ENCODE measurements around the gene CDC42EP2. TPM values are rescaled to one million over a fixed set of nuclear protein-coding genes. Genes with fewer than 3 reads are reported as not detected.
A peak's percentile ranks its signal among the peaks of the same experiment; 100 is the strongest.

Gene CDC42EP2
- total and polyA plus RNA-seq, 10 of the 15 experiments (the other 5 are each of a cell fraction or from before 2014, with no cell fraction given): 0.03 to 1.2 (median 0.09) TPM; not detected in 3

DNA sequence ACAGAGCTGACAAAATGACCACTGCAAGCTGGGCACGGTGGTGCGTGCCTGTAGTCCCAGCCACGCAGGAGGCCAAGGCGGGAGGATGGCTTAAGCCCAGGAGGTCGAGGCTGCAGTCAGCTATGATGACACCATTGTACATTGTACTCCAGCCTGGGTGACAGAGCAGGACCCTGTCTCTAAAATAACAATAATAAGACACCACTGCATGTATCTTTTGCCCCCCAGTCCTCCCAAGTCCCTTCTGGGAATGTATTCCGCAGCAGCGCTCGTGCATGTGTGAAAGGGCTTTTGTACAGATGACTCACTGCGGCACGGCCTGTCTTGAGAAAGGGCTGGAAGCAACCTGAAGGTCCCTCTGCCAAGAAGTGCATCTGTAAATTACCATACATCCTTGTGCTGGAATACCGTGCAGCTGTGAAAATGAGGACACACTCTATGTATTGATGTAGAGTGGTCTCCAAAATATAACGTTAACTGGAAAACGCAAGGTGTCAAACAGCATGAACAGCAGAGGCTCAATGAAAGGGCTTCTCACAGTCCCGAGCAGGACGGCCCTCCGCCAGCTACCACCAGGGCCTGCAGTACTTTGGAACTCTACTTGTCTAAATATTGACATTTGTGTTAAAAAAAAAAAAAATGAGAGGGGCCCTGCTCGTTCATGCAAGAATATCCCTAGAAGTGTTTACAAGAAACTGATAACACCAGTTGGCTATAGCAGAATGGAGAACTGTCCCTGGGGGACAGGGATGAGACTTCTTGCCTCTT lies 9.0 kb upstream of the CDC42EP2 start:
- ATAC-seq (no peak), DNase-seq (ENCODE audit: low read depth, low spot score) (no peak), FAIRE-seq (no peak)
- Histone ChIP-seq H3K9ac (ENCODE audit: control insufficient read depth, insufficient read depth, low read length) (no peak overlapping the region), H3K79me2 (ENCODE audit: control insufficient read depth, insufficient read depth, low read length) (no peaks in the 10 kb centered on the region), H3K4me3 (no peak overlapping the region), H3K27ac (ENCODE audit: control insufficient read depth, insufficient read depth) (no peak overlapping the region), H3K27me3 (replicated peaks in 1 of 2; ENCODE audit: control insufficient read depth in 2 of 2, insufficient read depth in 2 of 2, low read length in 1 of 2) (no peaks in the 10 kb centered on the region), H4K20me1 (ENCODE audit: control insufficient read depth, insufficient read depth) (no peaks in the 10 kb centered on the region), H3K4me2 (ENCODE audit: control insufficient read depth, insufficient read depth) (no peak overlapping the region), H3K4me1 (ENCODE audit: control insufficient read depth, insufficient read depth, low read length) (0 out of 2 replicates have a peak, but pooled peaks cover 3% of the 10 kb centered on the region), H3K36me3 (ENCODE audit: control insufficient read depth in 2 of 2, insufficient read depth in 2 of 2, low read length in 1 of 2) (peaks cover 0 to 5% of the 10 kb centered on the region in 2 experiments; a peak in 2 of 4 replicates), H3K9me3 (replicated peaks; ENCODE audit: control insufficient read depth, insufficient read depth, low read length) (no peaks in the 10 kb centered on the region), H2AFZ (ENCODE audit: control insufficient read depth, low read depth, low read length) (no peak overlapping the region)
- in situ Hi-C loops (cut with MboI): no loop called here
- WGBS (ENCODE audit: insufficient coverage, insufficient replicate concordance, low lambda C conversion rate, missing lambda C conversion rate): 95% methylated on average over 17 of the region's 17 CpGs
- intact Hi-C loops (cut with micrococcal nuclease; ENCODE audit: unreplicated experiment): no loop called here
- no TSS peak for BruUV-seq (replicated peaks)
- ChIA-PET POLR2A (interaction anchor here (0.7 to 1.2 kb wide), 2 partner anchors 10 to 45 kb away, joined by 3 read pairs; no protein-coding TSS in a partner anchor), RAD21 (ENCODE audit: unreplicated experiment) (no interaction called here), SMC1A (ENCODE audit: uncharacterized antibody, unreplicated experiment) (no interaction called here), CTCF (interaction anchor here (1.4 to 2.4 kb wide), 2 partner anchors 10 to 30 kb away, joined by 6 to 7 read pairs; no protein-coding TSS in a partner anchor)
- TF ChIP-seq RAD21 (IDR thresholded peaks at IDR 0.05; ENCODE audit: insufficient read depth, low read depth, low read length): no peak

DNA sequence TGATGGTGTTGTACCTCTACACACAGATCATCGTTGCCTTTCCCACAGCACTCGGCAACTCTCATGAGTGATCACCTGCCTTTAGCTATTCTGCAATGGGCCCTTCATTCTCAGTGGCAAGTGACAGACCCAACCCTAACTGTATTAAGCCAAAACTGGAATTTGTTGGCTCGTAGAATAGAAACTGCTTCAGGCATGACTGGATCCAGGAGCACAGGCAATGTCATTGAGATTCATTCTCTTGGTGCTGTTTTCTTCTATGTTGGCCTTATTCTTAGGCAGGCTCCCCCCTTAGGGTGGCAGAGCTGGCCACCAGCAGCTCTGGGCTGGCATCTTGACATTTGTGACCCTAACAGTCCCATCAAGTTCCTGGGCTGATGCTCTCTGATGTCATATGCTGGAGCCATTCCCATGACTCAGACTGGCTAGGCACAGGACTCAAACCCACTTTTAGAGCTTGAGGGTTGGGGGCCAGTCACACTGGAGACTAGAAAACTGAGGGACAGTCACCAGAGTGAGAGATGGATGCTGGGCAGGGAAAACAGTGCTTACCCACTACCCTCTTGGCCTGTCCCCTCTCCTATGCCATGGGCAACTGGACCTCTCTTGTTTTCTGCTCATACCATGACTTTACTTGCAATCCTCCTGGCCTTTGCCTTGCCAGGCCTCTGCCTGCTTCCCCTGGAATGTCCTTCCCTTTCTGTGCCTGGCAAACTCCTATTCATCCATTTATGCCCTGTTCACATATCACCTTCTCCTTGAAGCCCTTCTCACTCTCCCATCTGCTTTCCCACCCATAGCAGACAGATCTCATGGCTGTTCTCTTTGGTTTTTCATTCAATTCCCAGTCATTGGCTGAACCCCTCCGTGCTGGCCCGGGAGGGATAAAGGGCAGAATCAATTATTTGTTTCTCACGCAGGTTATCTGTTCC lies 7.1 kb upstream of the CDC42EP2 start:
- intact Hi-C loops (cut with micrococcal nuclease; ENCODE audit: unreplicated experiment): no loop called here
- Histone ChIP-seq H3K79me2 (ENCODE audit: control insufficient read depth, insufficient read depth, low read length) (no peaks in the 10 kb centered on the region), H3K4me2 (ENCODE audit: control insufficient read depth, insufficient read depth) (no peak overlapping the region), H4K20me1 (ENCODE audit: control insufficient read depth, insufficient read depth) (no peaks in the 10 kb centered on the region), H3K27ac (ENCODE audit: control insufficient read depth, insufficient read depth) (no peak overlapping the region), H2AFZ (ENCODE audit: control insufficient read depth, low read depth, low read length) (no peak overlapping the region), H3K4me1 (ENCODE audit: control insufficient read depth, insufficient read depth, low read length) (0 out of 2 replicates have a peak, but pooled peaks cover 3% of the 10 kb centered on the region), H3K36me3 (ENCODE audit: control insufficient read depth in 2 of 2, insufficient read depth in 2 of 2, low read length in 1 of 2) (peaks cover 0 to 5% of the 10 kb centered on the region in 2 experiments; a peak in 2 of 4 replicates), H3K4me3 (no peak overlapping the region), H3K27me3 (replicated peaks in 1 of 2; ENCODE audit: control insufficient read depth in 2 of 2, insufficient read depth in 2 of 2, low read length in 1 of 2) (no peaks in the 10 kb centered on the region), H3K9me3 (replicated peaks; ENCODE audit: control insufficient read depth, insufficient read depth, low read length) (no peaks in the 10 kb centered on the region), H3K9ac (ENCODE audit: control insufficient read depth, insufficient read depth, low read length) (no peak overlapping the region)
- in situ Hi-C loops (cut with MboI): no loop called here
- ATAC-seq (no peak), FAIRE-seq (no peak), DNase-seq (ENCODE audit: low read depth, low spot score) (no peak)
- ChIA-PET CTCF (interaction anchor here (2.4 kb wide), 1 partner anchor 32 kb away, joined by 7 read pairs; no protein-coding TSS in a partner anchor), POLR2A (no interaction called here), RAD21 (ENCODE audit: unreplicated experiment) (no interaction called here), SMC1A (ENCODE audit: uncharacterized antibody, unreplicated experiment) (interaction anchor here (11.6 kb wide), 1 partner anchor 30 kb away, joined by 180 read pairs; no protein-coding TSS in a partner anchor)
- no TSS peak for BruUV-seq (replicated peaks)
- TF ChIP-seq SUZ12 (IDR thresholded peaks at IDR 0.05; ENCODE audit: unreplicated experiment) (no peak), NR2C2 (IDR thresholded peaks at IDR 0.05; ENCODE audit: borderline replicate concordance, control insufficient read depth, insufficient read length, low read depth) (no peak), PML (IDR thresholded peaks at IDR 0.05; ENCODE audit: low read length) (peak; percentile 51; the same call in 1 of the 2 replicates), TAF1 (IDR thresholded peaks at IDR 0.05; ENCODE audit: borderline replicate concordance, low read depth, low read length) (no peak)
- 81% methylated on average over 6 of the region's 6 CpGs for WGBS (ENCODE audit: insufficient coverage, insufficient replicate concordance, low lambda C conversion rate, missing lambda C conversion rate)

Measured in GM12878 (cell line).